ENCODE results near the gene DDX1.

GRCh38 chr2:15603948-15604347, 12.3 kb downstream of the DDX1 start:
- TF ChIP-seq CTCF (IDR thresholded peaks at IDR 0.05) = no peak
- TF ChIP-seq POLR2AphosphoS5 (IDR thresholded peaks at IDR 0.05) = no peak
